Kidney (tissue), 14 donors: ENCODE data around the gene KCNJ2. TPM values are rescaled to one million over a fixed set of nuclear protein-coding genes. Genes with fewer than 3 reads are reported as not detected.

Experiments used
- DNase-seq, 5 donors: peaks; one replicate each; pipeline ENCODE4 v3.0.0-alpha.2; 2013 to 2020
- FAIRE-seq: peaks from 2 replicates; lab custom pipeline; 2012; peaks lifted over from hg19 to GRCh38; lab: Jason Lieb, UNC
- H3K27ac ChIP-seq, 2 donors: one replicate each; pipeline ENCODE4 v1.7.0; 2013; ENCODE audit warnings: low read depth in 2 of 2, low read length in 2 of 2, inconsistent platforms in 1 of 2
- H3K27me3 ChIP-seq: one replicate; pipeline ENCODE4 v1.7.1; 2013; ENCODE audit warnings: low read length, inconsistent platforms; ENCODE audit not compliant: control insufficient read depth, insufficient read depth
- H3K36me3 ChIP-seq, 3 donors: one replicate each; pipeline versions ENCODE4 v1.7.0 to v1.7.1; 2013; ENCODE audit warnings: low read length in 3 of 3, control low read depth in 1 of 3, inconsistent platforms in 1 of 3; ENCODE audit not compliant: insufficient read depth in 3 of 3, control insufficient read depth in 2 of 3
- H3K4me1 ChIP-seq, 3 donors: one replicate each; pipeline versions ENCODE4 v1.7.0 to v1.7.1; 2013; ENCODE audit warnings: low read length in 3 of 3, inconsistent platforms in 1 of 3, low read depth in 1 of 3; ENCODE audit not compliant: control insufficient read depth in 2 of 3, insufficient read depth in 2 of 3
- H3K4me3 ChIP-seq, 3 donors: one replicate each; pipeline versions ENCODE4 v1.7.0 to v1.8.1; 2013; ENCODE audit warnings: low read length in 3 of 3, control low read depth in 1 of 3, inconsistent platforms in 1 of 3
- H3K9ac ChIP-seq, 3 donors: one replicate each; pipeline versions ENCODE4 v1.7.0 to v1.7.1; 2013; ENCODE audit warnings: low read length in 3 of 3, control low read depth in 1 of 3, inconsistent platforms in 1 of 3
- H3K9me3 ChIP-seq, 3 donors: one replicate each; pipeline versions ENCODE4 v1.7.0 to v1.7.1; 2013; ENCODE audit warnings: low read length in 3 of 3, control low read depth in 1 of 3, inconsistent platforms in 1 of 3; ENCODE audit not compliant: control insufficient read depth in 2 of 3, insufficient read depth in 1 of 3
- CTCF ChIP-seq: IDR thresholded peaks from 3 replicates; pipeline ENCODE4 v1.5.1; 2012; ENCODE audit warnings: mild to moderate bottlenecking, moderate library complexity, borderline replicate concordance; ENCODE audit not compliant: insufficient read depth; ENCODE audit errors: extremely low read depth
- intact Hi-C: fragments of 100-400 bp; cut with DNase I; formaldehyde crosslinking; loops from one replicate; pipeline ENCODE4 v1.11.1; 2022
- polyA plus RNA-seq: library from polyadenylated mRNA; stranded (reverse); fragments of 350-450 nt; fragmentation: Illumina TruSeq; extraction: RNeasy Lipid Tissue Mini Kit (QIAGEN cat#74804); gene quantifications from one replicate; pipeline ENCODE4 v1.2.3, GENCODE V29; 2014; ENCODE audit warnings: low read depth, low replicate concordance; ENCODE audit not compliant: insufficient read depth
- total RNA-seq: library from RNA; stranded (reverse); fragmentation: NEBNext Ultra II Directional; extraction: Animal tissue kit (Norgen Biotek cat#: 25700); gene quantifications from one replicate; pipeline ENCODE4 v1.2.1, GENCODE V29; 2021
- donor health status: control.
- donor health status: control.
- donor health status: control.
- donor health status: control.
- donor health status: control.
- donor health status: DM: yes; HTN: yes; CAD: no.
- donor health status: Normal renal cell carcinoma (clear cell type).

KCNJ2 gene
- total and polyA plus RNA-seq, 2 donors from 2014 or later, result 0.71 to 4.4 TPM

- Histone ChIP-seq H3K9ac (no peak overlapping the region), H3K27me3 (no peaks in the 10 kb centered on the region), H3K36me3 (no peaks in the 10 kb centered on the region), H3K27ac (peak overlapping the region in 1 of 2 donors; percentile 17), H3K9me3 (no peaks in the 10 kb centered on the region), H3K4me1 (no peaks in the 10 kb centered on the region), H3K4me3 (no peak overlapping the region)
- DNase-seq (no peak), FAIRE-seq (no peak)
- intact Hi-C loops, result no loop called here
- no peak for TF ChIP-seq CTCF
Measured at GRCh38 chr17:70158591-70158990, 10.7 kb upstream of the KCNJ2 start.

- H3K9me3 ChIP-seq, result no peaks in the 10 kb centered on the region
- no peak for TF ChIP-seq CTCF
- no peak overlapping the region for H3K9ac ChIP-seq
- H3K36me3 ChIP-seq, result no peaks in the 10 kb centered on the region
- H3K27ac ChIP-seq, result no peak overlapping the region
- H3K4me3 ChIP-seq, result no peak overlapping the region
- no peak for DNase-seq
- intact Hi-C loops, result no loop called here
- no peak for FAIRE-seq
- H3K4me1 ChIP-seq, result no peaks in the 10 kb centered on the region
- H3K27me3 ChIP-seq, result no peaks in the 10 kb centered on the region
Measured at GRCh38 chr17:70159980-70160379, 9.4 kb upstream of the KCNJ2 start.

- Histone ChIP-seq H3K9ac (no peak overlapping the region), H3K9me3 (no peaks in the 10 kb centered on the region), H3K27ac (no peak overlapping the region), H3K36me3 (no peaks in the 10 kb centered on the region), H3K27me3 (no peaks in the 10 kb centered on the region), H3K4me3 (no peak overlapping the region), H3K4me1 (no peaks in the 10 kb centered on the region)
- no peak for TF ChIP-seq CTCF
- DNase-seq, result no peak
- FAIRE-seq, result no peak
- intact Hi-C loops, result no loop called here
Measured at GRCh38 chr17:70161519-70161918, 7.8 kb upstream of the KCNJ2 start.

GRCh38 chr17:70165383-70165782 lies 3.9 kb upstream of the KCNJ2 start:
- Histone ChIP-seq H3K36me3 (no peaks in the 10 kb centered on the region), H3K9ac (no peak overlapping the region), H3K27me3 (no peaks in the 10 kb centered on the region), H3K27ac (no peak overlapping the region), H3K9me3 (no peaks in the 10 kb centered on the region), H3K4me3 (no peak overlapping the region), H3K4me1 (peaks cover 0 to 4% (median 0%) of the 10 kb centered on the region in 3 donors)
- no peak for DNase-seq
- intact Hi-C loops, result no loop called here
- FAIRE-seq, result no peak
- TF ChIP-seq CTCF, result no peak
